IPS-20b (cell line): ENCODE measurements around the gene HCAR3.
"Not testable (repeated sequence)": the region's sequence is repeated elsewhere in the genome, so short reads cannot be mapped to it uniquely, and the experiment has no call there.

Experiments
- H3K27ac ChIP-seq: one replicate; pipeline ENCODE4 v1.5.1; 2013; ENCODE audit warnings: low read length
- H3K27me3 ChIP-seq: 2 replicates; pipeline ENCODE4 v1.6.1; 2013; ENCODE audit warnings: mild to moderate bottlenecking, low read length, inconsistent platforms; ENCODE audit not compliant: insufficient read depth
- H3K36me3 ChIP-seq: 2 replicates; pipeline ENCODE4 v1.6.1; 2013; ENCODE audit warnings: low read depth, mild to moderate bottlenecking, inconsistent platforms, low read length, moderate library complexity; ENCODE audit not compliant: insufficient read depth
- H3K4me1 ChIP-seq: 2 replicates; pipeline ENCODE4 v1.6.1; 2013; ENCODE audit warnings: mild to moderate bottlenecking, control low read depth, inconsistent platforms, low read length, moderate library complexity; ENCODE audit not compliant: insufficient read depth
- H3K4me3 ChIP-seq: 2 replicates; pipeline ENCODE4 v1.5.1; 2013; ENCODE audit warnings: mild to moderate bottlenecking, low read length, inconsistent platforms
- H3K9ac ChIP-seq: 2 replicates; pipeline ENCODE4 v1.6.1; 2013; ENCODE audit warnings: low read depth, mild to moderate bottlenecking, inconsistent platforms, low read length, moderate library complexity
- H3K9me3 ChIP-seq: 2 replicates; pipeline ENCODE4 v1.6.1; 2013; ENCODE audit warnings: mild to moderate bottlenecking, low read depth, low read length, inconsistent platforms; ENCODE audit not compliant: insufficient read depth

HCAR3 gene

DNA sequence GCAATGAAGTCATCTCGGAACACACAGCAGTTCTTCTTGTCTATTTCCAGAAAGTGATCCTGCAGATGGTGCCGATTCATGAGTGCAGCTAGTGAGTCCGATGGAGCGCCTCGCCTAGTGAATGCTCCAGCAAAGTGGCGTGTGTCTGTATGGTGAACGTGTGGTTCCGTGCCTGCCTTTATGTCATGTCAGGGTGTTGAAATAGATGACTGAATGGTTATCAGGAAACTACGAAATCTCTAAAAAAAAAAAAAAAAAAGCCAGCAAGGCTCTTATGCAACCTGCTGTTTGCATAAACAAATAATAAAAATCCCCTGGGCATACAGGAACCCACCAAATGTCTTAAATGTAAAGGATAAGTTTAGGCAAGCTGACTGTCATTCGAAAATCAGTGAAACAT lies at the start of gene HCAR3:
Gene HCAR3, minus strand, starts transcription at position 154 of the 400 bp plus-strand sequence. Its CDS starts 74 bp downstream, at position 80.
- H3K4me3 ChIP-seq, H3K4me1 ChIP-seq, H3K9me3 ChIP-seq, H3K27ac ChIP-seq, H3K36me3 ChIP-seq, H3K27me3 ChIP-seq, H3K9ac ChIP-seq: not testable (repeated sequence)

- Histone ChIP-seq H3K4me1 (peaks cover 8% of the 10 kb centered on the region), H3K27ac (no peak overlapping the region), H3K36me3 (peaks cover 88% of the 10 kb centered on the region), H3K27me3 (no peaks in the 10 kb centered on the region), H3K9me3 (no peaks in the 10 kb centered on the region), H3K4me3 (no peak overlapping the region), H3K9ac (no peak overlapping the region)
Observed at GRCh38 chr12:122757568-122757967, 41.0 kb upstream of the HCAR3 start.

DNA sequence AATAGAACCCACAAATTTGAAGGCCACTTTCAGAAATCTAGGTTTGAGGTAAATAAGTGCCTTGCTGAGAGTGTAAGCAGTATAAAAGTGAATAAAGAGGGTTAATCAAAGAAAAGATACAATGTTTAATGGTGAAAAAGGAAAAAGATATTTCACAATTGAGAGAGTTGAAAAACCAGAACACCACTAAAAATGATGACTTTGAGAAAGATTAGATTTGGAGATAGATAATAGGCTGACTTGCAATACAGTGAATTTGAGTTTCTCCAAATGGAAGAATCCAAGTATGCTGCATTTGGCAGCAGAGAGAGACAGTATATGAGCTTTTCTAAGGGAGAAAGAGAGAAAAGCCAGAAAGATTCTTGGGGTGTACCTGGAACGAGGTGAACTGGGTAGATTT lies 38.2 kb upstream of the HCAR3 start:
- no peaks in the 10 kb centered on the region for H3K27me3 ChIP-seq
- peaks cover 62% of the 10 kb centered on the region for H3K36me3 ChIP-seq
- H3K9me3 ChIP-seq = no peaks in the 10 kb centered on the region
- no peak overlapping the region for H3K4me3 ChIP-seq
- H3K27ac ChIP-seq = no peak overlapping the region
- H3K9ac ChIP-seq = no peak overlapping the region
- H3K4me1 ChIP-seq = peaks cover 14% of the 10 kb centered on the region

DNA sequence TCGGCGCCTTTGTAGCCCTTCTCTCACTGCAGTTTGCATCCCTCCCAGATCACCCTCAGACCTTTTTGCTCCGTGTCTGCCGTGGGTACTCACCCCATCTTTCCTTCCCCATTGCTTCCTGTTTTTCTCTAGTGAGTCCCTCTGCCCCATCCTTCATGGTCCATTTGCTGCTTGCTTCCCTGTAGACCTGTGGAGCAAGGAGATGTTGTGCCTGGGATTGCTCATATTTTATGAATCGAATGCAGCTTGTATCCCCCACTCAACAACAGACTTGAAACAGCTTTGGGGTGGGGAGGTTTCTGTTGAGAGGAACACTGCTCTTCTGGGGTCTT lies 36.7 kb upstream of the HCAR3 start:
- Histone ChIP-seq H3K27ac (peak overlapping the region; percentile 94), H3K9ac (peak overlapping the region; percentile 93), H3K9me3 (no peaks in the 10 kb centered on the region), H3K27me3 (no peaks in the 10 kb centered on the region), H3K4me1 (peaks cover 15% of the 10 kb centered on the region), H3K36me3 (peaks cover 48% of the 10 kb centered on the region), H3K4me3 (peak overlapping the region; percentile 94)

DNA sequence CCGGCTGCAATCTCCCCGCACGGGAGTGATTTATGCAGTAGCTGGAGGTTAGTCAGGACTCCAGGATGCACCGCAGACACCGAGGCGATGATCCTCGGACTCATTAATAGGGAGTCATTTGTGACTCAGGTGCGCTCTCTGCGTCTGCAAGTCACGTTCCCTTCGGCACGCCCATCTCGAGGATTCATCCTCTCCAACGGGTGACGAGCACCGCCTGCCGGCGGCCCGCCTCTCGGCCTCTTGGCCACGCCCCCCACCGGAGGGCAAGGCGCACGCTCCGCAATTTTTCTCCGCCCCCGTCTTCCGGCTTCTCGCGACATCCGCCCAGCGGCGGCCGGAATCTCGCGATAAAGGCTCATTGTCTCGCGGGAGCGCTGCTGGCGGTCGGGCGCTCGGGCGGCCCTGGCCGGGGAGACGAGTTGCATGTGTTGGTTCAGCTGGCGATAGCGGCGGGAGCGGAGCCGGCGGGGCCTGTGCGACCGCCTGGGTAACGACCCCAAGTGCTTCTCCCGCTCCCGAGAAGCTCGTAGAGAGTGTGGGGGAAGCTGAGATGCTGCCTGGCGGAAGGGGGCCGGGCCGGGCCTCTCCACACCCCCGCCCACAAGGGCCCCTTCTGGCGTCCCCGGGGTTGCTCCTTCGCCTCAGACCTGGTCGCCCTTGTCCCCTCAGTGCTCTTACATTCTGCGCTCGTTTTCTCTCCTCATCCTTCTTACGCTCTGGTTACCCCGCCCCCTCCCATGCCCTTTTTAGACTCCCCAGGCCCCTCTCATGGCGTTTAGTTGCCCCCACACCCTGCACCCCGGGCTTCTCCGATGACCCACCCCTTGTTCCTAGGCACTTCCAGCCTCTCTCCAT lies 36.1 kb upstream of the HCAR3 start, which contains the start of gene DENR:
Gene DENR, plus strand, starts transcription at position 361 of the 855 bp plus-strand sequence. CDS start 878 bp downstream, outside the sequence.
- no peaks in the 10 kb centered on the region for H3K9me3 ChIP-seq
- no peaks in the 10 kb centered on the region for H3K27me3 ChIP-seq

GRCh38 chr12:122750781-122751515 lies 34.3 kb upstream of the HCAR3 start:
- Histone ChIP-seq H3K36me3 (peaks cover 25% of the 10 kb centered on the region), H3K9ac (peak overlapping the region; percentile 78), H3K4me1 (peaks cover 15% of the 10 kb centered on the region), H3K4me3 (peak overlapping the region; percentile 94)
- H3K9me3 ChIP-seq, H3K27me3 ChIP-seq, H3K27ac ChIP-seq: not testable (repeated sequence)

More for the DNA sequence above, 36.1 kb upstream of the HCAR3 start, which contains the start of gene DENR:
- Histone ChIP-seq H3K9ac (peak within 1 kb of the TSS; percentile 93), H3K27ac (peak within 1 kb of the TSS; percentile 94), H3K4me1 (peaks cover 15% of the 10 kb centered on the region), H3K4me3 (peak within 1 kb of the TSS; percentile 94), H3K36me3 (peaks cover 42% of the 10 kb centered on the region)

- Histone ChIP-seq H3K4me1 (peaks cover 15% of the 10 kb centered on the region), H3K9me3 (no peaks in the 10 kb centered on the region), H3K4me3 (no peak overlapping the region), H3K27me3 (no peaks in the 10 kb centered on the region), H3K36me3 (peaks cover 13% of the 10 kb centered on the region), H3K9ac (no peak overlapping the region), H3K27ac (no peak overlapping the region)
Observed at GRCh38 chr12:122749569-122750332, 33.1 kb upstream of the HCAR3 start.

DNA sequence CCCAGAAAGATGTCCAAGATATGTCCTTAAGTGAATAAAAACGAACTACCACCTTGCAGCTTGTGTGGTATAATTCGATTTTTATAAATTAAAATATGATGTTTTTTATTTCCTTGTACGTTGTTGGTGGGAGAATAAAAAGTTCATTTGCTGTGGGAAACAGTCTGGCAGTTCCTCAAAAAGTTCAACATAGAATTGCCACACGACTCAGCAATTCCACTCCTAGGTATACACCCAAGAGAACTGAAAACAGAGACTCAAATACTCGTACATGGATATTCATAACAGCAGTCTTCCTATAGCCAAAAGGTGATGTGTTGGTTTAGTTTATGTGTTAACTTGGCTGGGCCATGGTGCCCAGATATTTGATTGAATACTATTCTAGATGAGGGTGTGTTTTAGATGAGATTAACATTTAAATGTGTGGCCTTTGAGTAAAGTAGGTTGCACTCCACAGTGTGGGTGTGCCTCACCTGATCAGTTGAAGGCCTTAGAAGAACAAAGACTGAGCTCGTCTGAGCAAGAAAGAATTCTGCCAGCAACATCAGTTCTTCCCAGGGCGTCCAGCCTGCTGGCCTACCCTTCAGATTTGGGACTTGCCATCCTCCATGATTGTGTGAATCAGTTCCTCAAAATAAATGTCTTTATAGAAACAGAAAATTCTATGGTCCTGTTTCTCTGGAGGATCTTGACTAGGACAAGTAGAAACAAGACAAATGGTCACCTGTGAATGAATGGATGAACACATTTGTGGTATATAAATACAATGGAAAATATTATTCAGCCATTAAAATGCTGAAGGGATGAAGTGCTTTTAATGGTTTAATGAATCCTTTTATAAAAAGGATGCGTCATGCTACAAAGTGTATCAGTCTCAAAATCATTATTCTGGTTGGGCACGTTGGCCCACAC lies 30.9 kb upstream of the HCAR3 start:
- Histone ChIP-seq H3K36me3 (no peaks in the 10 kb centered on the region), H3K27ac (no peak overlapping the region), H3K9me3 (no peaks in the 10 kb centered on the region), H3K27me3 (no peaks in the 10 kb centered on the region), H3K4me1 (peaks cover 7% of the 10 kb centered on the region; the same call in 1 of the 2 replicates), H3K4me3 (no peak overlapping the region), H3K9ac (no peak overlapping the region)

DNA sequence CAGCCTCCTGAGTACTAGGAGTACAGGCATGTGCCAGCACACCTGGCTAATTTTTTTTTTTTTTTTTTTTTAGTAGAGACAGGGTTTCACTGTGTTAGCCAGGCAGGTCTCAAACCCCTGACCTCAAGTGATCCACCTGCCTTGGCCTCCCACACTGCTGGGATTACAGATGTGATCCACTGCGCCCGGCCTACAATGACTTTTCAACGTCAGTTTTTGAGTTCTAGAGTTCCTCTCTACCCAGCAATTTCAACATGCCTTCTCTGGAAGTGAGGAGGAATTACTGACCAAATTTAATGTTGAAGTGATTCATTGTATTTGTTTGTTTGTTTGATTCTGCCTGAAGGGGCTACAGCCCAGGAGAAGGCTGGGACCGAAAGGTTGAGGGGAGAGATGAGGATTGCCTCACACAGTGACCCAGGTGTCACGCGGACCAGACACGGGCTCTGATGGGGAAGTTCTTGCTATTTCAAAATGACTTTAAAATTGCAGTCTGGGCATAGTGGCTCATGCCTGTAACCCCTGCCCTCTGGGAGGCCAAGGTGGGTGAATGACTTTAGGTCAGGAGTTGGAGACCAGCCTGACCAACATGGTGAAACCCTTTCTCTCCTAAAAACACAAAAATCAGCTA lies 27.4 kb upstream of the HCAR3 start:
- Histone ChIP-seq H3K4me3 (no peak overlapping the region), H3K9ac (no peak overlapping the region), H3K36me3 (no peaks in the 10 kb centered on the region), H3K27me3 (no peaks in the 10 kb centered on the region), H3K4me1 (no peaks in the 10 kb centered on the region), H3K9me3 (no peaks in the 10 kb centered on the region), H3K27ac (no peak overlapping the region)

GRCh38 chr12:122740351-122740750 lies 23.7 kb upstream of the HCAR3 start:
- Histone ChIP-seq H3K9me3 (no peaks in the 10 kb centered on the region; the same call in 1 of the 2 replicates), H3K9ac (no peak overlapping the region), H3K27ac (no peak overlapping the region), H3K4me1 (no peaks in the 10 kb centered on the region), H3K36me3 (no peaks in the 10 kb centered on the region), H3K27me3 (no peaks in the 10 kb centered on the region), H3K4me3 (no peak overlapping the region)
